ENCODE results near the gene AKAP6.

AKAP6 gene

GRCh38 chr14:32817780-32818179, 488.7 kb downstream of the AKAP6 start:
- Histone ChIP-seq H3K9me3 (ENCODE audit: control insufficient read depth, insufficient read depth, low read length) (no peaks in the 10 kb centered on the region), H3K36me3 (ENCODE audit: control insufficient read depth, insufficient read depth, low read length) (no peaks in the 10 kb centered on the region), H3K27me3 (ENCODE audit: control insufficient read depth, insufficient read depth, low read length) (no peaks in the 10 kb centered on the region), H3K4me3 (ENCODE audit: low read length) (no peak overlapping the region), H3K4me1 (ENCODE audit: control insufficient read depth, insufficient read depth, low read length) (0 out of 2 replicates have a peak, but pooled peaks cover 1% of the 10 kb centered on the region), H3K27ac (ENCODE audit: low read length) (no peak overlapping the region)
- no CpG with 5 or more reads among the region's 2 CpGs for WGBS (ENCODE audit: insufficient coverage, insufficient read length)
- DNase-seq (ENCODE audit: low read depth, low spot score), result no peak

DNA sequence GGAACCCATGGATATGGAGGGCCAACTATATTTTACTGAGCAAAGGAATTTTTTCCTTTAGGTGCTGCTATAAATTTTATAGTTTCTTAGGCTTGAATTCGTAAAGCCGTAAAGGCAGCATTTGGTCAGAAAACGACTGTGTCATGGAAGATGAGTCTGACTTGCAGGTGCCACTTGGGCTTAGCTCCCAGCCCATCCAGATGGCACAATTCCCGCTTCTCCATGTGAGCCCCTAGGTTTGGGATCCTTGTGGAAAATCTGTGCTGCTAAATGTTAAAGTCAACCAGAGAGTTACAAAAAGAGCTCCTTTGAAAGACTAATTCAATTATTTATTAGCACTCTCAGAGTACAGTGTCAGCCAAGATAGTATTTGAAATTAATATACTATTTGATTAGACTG, 489.5 kb downstream of the AKAP6 start:
- DNase-seq (ENCODE audit: low read depth, low spot score), result no peak
- no peak overlapping the region for H3K4me3 ChIP-seq (ENCODE audit: low read length)
- no CpG with 5 or more reads among the region's 4 CpGs for WGBS (ENCODE audit: insufficient coverage, insufficient read length)

DNA sequence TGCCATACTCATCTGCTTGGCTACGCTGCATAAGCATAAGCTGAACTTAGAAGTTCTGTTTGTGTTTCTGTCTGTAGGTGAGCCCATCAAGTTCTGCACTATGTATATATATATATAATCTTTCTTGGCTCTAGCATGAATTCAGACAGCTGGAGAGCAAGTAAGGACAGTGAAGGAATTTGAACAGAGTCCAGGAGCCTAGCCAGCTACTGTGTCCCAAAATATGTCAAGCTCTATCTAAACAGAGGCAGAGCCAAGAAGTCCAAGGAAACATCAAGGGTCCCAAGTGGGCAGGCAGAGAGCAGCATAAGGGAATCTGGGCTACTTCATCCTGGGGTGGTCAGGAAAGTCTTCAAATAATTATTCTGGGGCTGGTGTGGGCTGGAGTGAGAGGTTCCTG, 491.1 kb downstream of the AKAP6 start:
- Histone ChIP-seq H3K27me3 (ENCODE audit: control insufficient read depth, insufficient read depth, low read length) (no peaks in the 10 kb centered on the region), H3K36me3 (ENCODE audit: control insufficient read depth, insufficient read depth, low read length) (no peaks in the 10 kb centered on the region), H3K4me3 (ENCODE audit: low read length) (no peak overlapping the region), H3K9me3 (ENCODE audit: control insufficient read depth, insufficient read depth, low read length) (no peaks in the 10 kb centered on the region), H3K27ac (ENCODE audit: low read length) (no peak overlapping the region), H3K4me1 (ENCODE audit: control insufficient read depth, insufficient read depth, low read length) (no peaks in the 10 kb centered on the region)
- no peak for DNase-seq (ENCODE audit: low read depth, low spot score)
- WGBS (ENCODE audit: insufficient coverage, insufficient read length), result no CpG with 5 or more reads among the region's 1 CpG

More for the DNA sequence above, 489.5 kb downstream of the AKAP6 start:
- no peaks in the 10 kb centered on the region for H3K9me3 ChIP-seq (ENCODE audit: control insufficient read depth, insufficient read depth, low read length)
- no peak overlapping the region for H3K27ac ChIP-seq (ENCODE audit: low read length)
- H3K27me3 ChIP-seq (ENCODE audit: control insufficient read depth, insufficient read depth, low read length), result no peaks in the 10 kb centered on the region
- no peaks in the 10 kb centered on the region for H3K36me3 ChIP-seq (ENCODE audit: control insufficient read depth, insufficient read depth, low read length)
- H3K4me1 ChIP-seq (ENCODE audit: control insufficient read depth, insufficient read depth, low read length), result no peaks in the 10 kb centered on the region

DNA sequence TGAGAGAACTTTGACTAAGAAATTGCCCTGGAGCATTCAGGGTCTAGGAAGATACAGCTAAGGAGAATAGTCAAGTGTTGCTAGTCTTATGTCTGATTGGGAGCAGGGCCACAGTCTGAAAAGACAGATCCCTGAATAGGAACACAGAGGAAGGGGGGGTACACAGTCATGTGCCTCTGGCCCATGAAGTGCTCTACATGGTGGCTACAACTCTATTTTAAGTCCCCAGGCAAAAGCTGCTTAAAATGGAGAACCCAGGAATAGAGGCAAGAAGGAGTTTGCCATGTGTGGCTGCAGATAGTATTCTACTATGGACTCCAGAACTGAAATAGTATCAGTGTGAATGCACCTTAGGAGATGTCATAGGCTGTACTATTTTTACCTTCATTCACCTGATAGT, 491.6 kb downstream of the AKAP6 start:
- Histone ChIP-seq H3K27me3 (ENCODE audit: control insufficient read depth, insufficient read depth, low read length) (no peaks in the 10 kb centered on the region), H3K4me1 (ENCODE audit: control insufficient read depth, insufficient read depth, low read length) (no peaks in the 10 kb centered on the region), H3K27ac (ENCODE audit: low read length) (no peak overlapping the region), H3K9me3 (ENCODE audit: control insufficient read depth, insufficient read depth, low read length) (no peaks in the 10 kb centered on the region), H3K36me3 (ENCODE audit: control insufficient read depth, insufficient read depth, low read length) (no peaks in the 10 kb centered on the region), H3K4me3 (ENCODE audit: low read length) (no peak overlapping the region)
- DNase-seq (ENCODE audit: low read depth, low spot score), result no peak

- H3K27me3 ChIP-seq (ENCODE audit: control insufficient read depth, insufficient read depth, low read length), result no peaks in the 10 kb centered on the region
- no peak overlapping the region for H3K4me3 ChIP-seq (ENCODE audit: low read length)
- H3K4me1 ChIP-seq (ENCODE audit: control insufficient read depth, insufficient read depth, low read length), result peaks cover 2% of the 10 kb centered on the region; the same call in 1 of the 2 replicates
- H3K36me3 ChIP-seq (ENCODE audit: control insufficient read depth, insufficient read depth, low read length), result no peaks in the 10 kb centered on the region
- WGBS (ENCODE audit: insufficient coverage, insufficient read length), result no CpG with 5 or more reads among the region's 7 CpGs
- no peak for DNase-seq (ENCODE audit: low read depth, low spot score)
- H3K27ac ChIP-seq (ENCODE audit: low read length), result no peak overlapping the region
- no peaks in the 10 kb centered on the region for H3K9me3 ChIP-seq (ENCODE audit: control insufficient read depth, insufficient read depth, low read length)
Observed at GRCh38 chr14:32821964-32822653, 493.0 kb downstream of the AKAP6 start.

DNA sequence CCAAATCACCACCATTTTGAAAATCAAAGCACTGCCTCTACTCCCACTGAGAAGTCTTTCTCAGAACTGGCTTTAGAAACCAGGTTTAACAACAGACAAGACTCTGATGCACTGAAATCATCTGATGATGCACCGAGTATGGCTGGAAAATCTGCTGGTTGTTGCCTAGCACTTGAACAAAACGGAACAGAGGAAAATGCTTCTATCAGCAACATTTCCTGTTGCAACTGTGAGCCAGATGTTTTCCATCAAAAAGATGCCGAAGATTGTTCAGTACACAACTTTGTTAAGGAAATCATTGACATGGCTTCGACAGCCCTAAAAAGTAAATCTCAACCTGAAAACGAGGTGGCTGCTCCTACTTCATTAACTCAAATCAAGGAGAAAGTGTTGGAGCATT, 494.6 kb downstream of the AKAP6 start:
- no peaks in the 10 kb centered on the region for H3K36me3 ChIP-seq (ENCODE audit: control insufficient read depth, insufficient read depth, low read length)
- no peak overlapping the region for H3K4me3 ChIP-seq (ENCODE audit: low read length)
- H3K4me1 ChIP-seq (ENCODE audit: control insufficient read depth, insufficient read depth, low read length), result peaks cover 2% of the 10 kb centered on the region; the same call in 1 of the 2 replicates
- H3K9me3 ChIP-seq (ENCODE audit: control insufficient read depth, insufficient read depth, low read length), result no peaks in the 10 kb centered on the region
- H3K27ac ChIP-seq (ENCODE audit: low read length), result no peak overlapping the region
- no peaks in the 10 kb centered on the region for H3K27me3 ChIP-seq (ENCODE audit: control insufficient read depth, insufficient read depth, low read length)
- WGBS (ENCODE audit: insufficient coverage, insufficient read length), result no CpG with 5 or more reads among the region's 5 CpGs
- DNase-seq (ENCODE audit: low read depth, low spot score), result no peak

DNA sequence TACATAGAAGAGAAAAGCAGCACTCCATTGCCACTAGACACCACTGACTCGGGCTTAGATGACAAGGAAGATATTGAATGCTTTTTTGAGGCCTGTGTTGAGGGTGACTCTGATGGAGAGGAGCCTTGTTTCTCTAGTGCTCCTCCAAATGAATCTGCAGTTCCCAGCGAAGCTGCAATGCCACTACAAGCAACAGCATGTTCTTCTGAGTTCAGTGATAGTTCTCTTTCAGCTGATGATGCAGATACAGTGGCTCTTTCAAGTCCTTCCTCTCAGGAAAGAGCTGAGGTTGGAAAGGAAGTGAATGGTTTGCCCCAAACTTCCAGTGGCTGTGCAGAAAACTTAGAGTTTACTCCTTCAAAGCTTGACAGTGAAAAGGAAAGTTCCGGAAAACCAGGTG, 495.1 kb downstream of the AKAP6 start:
- no CpG with 5 or more reads among the region's 3 CpGs for WGBS (ENCODE audit: insufficient coverage, insufficient read length)
- Histone ChIP-seq H3K4me1 (ENCODE audit: control insufficient read depth, insufficient read depth, low read length) (peaks cover 2% of the 10 kb centered on the region; the same call in 1 of the 2 replicates), H3K36me3 (ENCODE audit: control insufficient read depth, insufficient read depth, low read length) (no peaks in the 10 kb centered on the region), H3K4me3 (ENCODE audit: low read length) (no peak overlapping the region), H3K27me3 (ENCODE audit: control insufficient read depth, insufficient read depth, low read length) (no peaks in the 10 kb centered on the region), H3K9me3 (ENCODE audit: control insufficient read depth, insufficient read depth, low read length) (no peaks in the 10 kb centered on the region), H3K27ac (ENCODE audit: low read length) (no peak overlapping the region)
- DNase-seq (ENCODE audit: low read depth, low spot score), result no peak

- Histone ChIP-seq H3K4me3 (ENCODE audit: low read length) (no peak overlapping the region), H3K4me1 (ENCODE audit: control insufficient read depth, insufficient read depth, low read length) (peaks cover 2% of the 10 kb centered on the region; the same call in 1 of the 2 replicates), H3K9me3 (ENCODE audit: control insufficient read depth, insufficient read depth, low read length) (no peaks in the 10 kb centered on the region), H3K27me3 (ENCODE audit: control insufficient read depth, insufficient read depth, low read length) (no peaks in the 10 kb centered on the region), H3K36me3 (ENCODE audit: control insufficient read depth, insufficient read depth, low read length) (no peaks in the 10 kb centered on the region), H3K27ac (ENCODE audit: low read length) (no peak overlapping the region)
- WGBS (ENCODE audit: insufficient coverage, insufficient read length), result no CpG with 5 or more reads among the region's 4 CpGs
- DNase-seq (ENCODE audit: low read depth, low spot score), result no peak
Observed at GRCh38 chr14:32825058-32825457, 496.0 kb downstream of the AKAP6 start.

- WGBS (ENCODE audit: insufficient coverage, insufficient read length), result no CpG with 5 or more reads among the region's 9 CpGs
- Histone ChIP-seq H3K27ac (ENCODE audit: low read length) (no peak overlapping the region), H3K4me1 (ENCODE audit: control insufficient read depth, insufficient read depth, low read length) (peaks cover 2% of the 10 kb centered on the region; the same call in 1 of the 2 replicates), H3K36me3 (ENCODE audit: control insufficient read depth, insufficient read depth, low read length) (no peaks in the 10 kb centered on the region), H3K27me3 (ENCODE audit: control insufficient read depth, insufficient read depth, low read length) (no peaks in the 10 kb centered on the region), H3K4me3 (ENCODE audit: low read length) (no peak overlapping the region), H3K9me3 (ENCODE audit: control insufficient read depth, insufficient read depth, low read length) (no peaks in the 10 kb centered on the region)
- no peak for DNase-seq (ENCODE audit: low read depth, low spot score)
Observed at GRCh38 chr14:32826404-32827082, 497.4 kb downstream of the AKAP6 start.

GRCh38 chr14:32827514-32827913, 498.4 kb downstream of the AKAP6 start:
- peaks cover 2% of the 10 kb centered on the region; the same call in 1 of the 2 replicates for H3K4me1 ChIP-seq (ENCODE audit: control insufficient read depth, insufficient read depth, low read length)
- no peaks in the 10 kb centered on the region for H3K36me3 ChIP-seq (ENCODE audit: control insufficient read depth, insufficient read depth, low read length)
- H3K4me3 ChIP-seq (ENCODE audit: low read length), result no peak overlapping the region
- no CpG with 5 or more reads among the region's 3 CpGs for WGBS (ENCODE audit: insufficient coverage, insufficient read length)
- no peaks in the 10 kb centered on the region for H3K27me3 ChIP-seq (ENCODE audit: control insufficient read depth, insufficient read depth, low read length)
- H3K9me3 ChIP-seq (ENCODE audit: control insufficient read depth, insufficient read depth, low read length), result no peaks in the 10 kb centered on the region
- no peak overlapping the region for H3K27ac ChIP-seq (ENCODE audit: low read length)
- DNase-seq (ENCODE audit: low read depth, low spot score), result no peak

GRCh38 chr14:32835924-32836323, 506.8 kb downstream of the AKAP6 start:
- H3K4me1 ChIP-seq (ENCODE audit: control insufficient read depth, insufficient read depth, low read length), result no peaks in the 10 kb centered on the region
- DNase-seq (ENCODE audit: low read depth, low spot score), result no peak
- WGBS (ENCODE audit: insufficient coverage, insufficient read length), result no CpG with 5 or more reads among the region's 3 CpGs
- no peak overlapping the region for H3K27ac ChIP-seq (ENCODE audit: low read length)
- H3K36me3 ChIP-seq (ENCODE audit: control insufficient read depth, insufficient read depth, low read length), result no peaks in the 10 kb centered on the region
- no peak overlapping the region for H3K4me3 ChIP-seq (ENCODE audit: low read length)
- no peaks in the 10 kb centered on the region for H3K9me3 ChIP-seq (ENCODE audit: control insufficient read depth, insufficient read depth, low read length)
- H3K27me3 ChIP-seq (ENCODE audit: control insufficient read depth, insufficient read depth, low read length), result no peaks in the 10 kb centered on the region
